ENCODE measurements around the gene R3HDML. TPM values are rescaled to one million over a fixed set of nuclear protein-coding genes. Genes with fewer than 3 reads are reported as not detected.

R3HDML gene
- total and polyA plus RNA-seq, 9 of the 15 experiments (the other 6 are each of a cell fraction or from before 2014, with no cell fraction given) = not detected

DNA sequence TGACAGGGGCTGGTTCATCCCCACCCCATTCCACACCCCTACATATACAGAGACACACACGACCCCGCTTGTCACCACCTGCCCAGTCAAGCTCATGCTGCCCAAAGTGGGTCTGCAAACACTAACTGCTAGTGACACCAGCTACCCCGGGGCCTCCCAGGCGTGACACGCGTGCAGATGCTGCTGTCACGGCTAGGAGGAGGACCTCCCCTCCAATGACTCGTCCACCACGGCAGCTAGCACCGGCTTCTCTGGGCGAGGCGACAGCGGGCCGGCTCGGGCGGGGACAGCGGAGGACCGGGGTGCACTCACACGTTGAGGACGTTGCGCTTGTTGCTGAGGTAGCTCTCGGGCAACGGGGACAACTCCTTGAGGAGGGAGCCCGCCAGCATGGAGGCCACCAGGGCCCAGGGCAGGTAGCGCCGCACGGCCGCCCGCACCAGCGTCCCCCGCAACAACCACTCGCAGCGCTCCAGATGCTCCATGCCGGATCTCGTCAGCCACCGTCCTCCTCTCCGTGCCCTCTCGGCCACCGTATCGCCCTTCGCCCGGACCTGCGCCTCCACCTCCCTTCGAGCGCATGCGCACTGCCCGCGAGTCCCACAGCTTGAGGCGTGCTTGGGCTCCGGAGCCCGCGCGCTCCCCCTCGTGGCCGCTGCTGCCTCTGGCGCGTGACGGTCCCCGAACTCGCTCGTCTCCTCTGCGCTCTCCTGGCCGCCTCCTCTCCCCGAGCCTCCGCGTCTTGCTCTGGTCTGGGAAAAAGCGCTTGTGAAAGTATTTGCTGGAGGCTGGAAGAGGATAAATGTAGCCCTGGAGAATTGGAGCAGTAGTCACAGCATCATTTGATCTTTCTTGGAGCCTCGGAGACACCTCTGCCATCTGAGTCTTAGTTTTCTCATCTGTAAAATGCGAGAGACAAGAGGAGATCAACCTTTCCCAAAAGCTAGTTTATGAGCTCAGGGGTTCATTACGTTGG lies 25.9 kb upstream of the R3HDML start, which contains the start of gene FITM2 (continued):
- TF ChIP-seq, protein P1, sequence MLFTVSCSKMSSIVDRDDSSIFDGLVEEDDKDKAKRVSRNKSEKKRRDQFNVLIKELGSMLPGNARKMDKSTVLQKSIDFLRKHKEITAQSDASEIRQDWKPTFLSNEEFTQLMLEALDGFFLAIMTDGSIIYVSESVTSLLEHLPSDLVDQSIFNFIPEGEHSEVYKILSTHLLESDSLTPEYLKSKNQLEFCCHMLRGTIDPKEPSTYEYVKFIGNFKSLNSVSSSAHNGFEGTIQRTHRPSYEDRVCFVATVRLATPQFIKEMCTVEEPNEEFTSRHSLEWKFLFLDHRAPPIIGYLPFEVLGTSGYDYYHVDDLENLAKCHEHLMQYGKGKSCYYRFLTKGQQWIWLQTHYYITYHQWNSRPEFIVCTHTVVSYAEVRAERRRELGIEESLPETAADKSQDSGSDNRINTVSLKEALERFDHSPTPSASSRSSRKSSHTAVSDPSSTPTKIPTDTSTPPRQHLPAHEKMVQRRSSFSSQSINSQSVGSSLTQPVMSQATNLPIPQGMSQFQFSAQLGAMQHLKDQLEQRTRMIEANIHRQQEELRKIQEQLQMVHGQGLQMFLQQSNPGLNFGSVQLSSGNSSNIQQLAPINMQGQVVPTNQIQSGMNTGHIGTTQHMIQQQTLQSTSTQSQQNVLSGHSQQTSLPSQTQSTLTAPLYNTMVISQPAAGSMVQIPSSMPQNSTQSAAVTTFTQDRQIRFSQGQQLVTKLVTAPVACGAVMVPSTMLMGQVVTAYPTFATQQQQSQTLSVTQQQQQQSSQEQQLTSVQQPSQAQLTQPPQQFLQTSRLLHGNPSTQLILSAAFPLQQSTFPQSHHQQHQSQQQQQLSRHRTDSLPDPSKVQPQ (CRISPR knock-in tag; IDR thresholded peaks at IDR 0.05; ENCODE audit: borderline replicate concordance) = no peak
- TF ChIP-seq NCOA6 (IDR thresholded peaks at IDR 0.05) = no peak
- no peak for TF ChIP-seq NR4A1 (CRISPR knock-in tag; IDR thresholded peaks at IDR 0.05)
- TF ChIP-seq NR4A1 (tag; IDR thresholded peaks at IDR 0.05) = no peak
- no peak for TF ChIP-seq CBX8 (IDR thresholded peaks at IDR 0.05; ENCODE audit: borderline replicate concordance, extremely low read depth, low read depth, low read length, poor library complexity, severe bottlenecking)
- TF ChIP-seq, protein P2, sequence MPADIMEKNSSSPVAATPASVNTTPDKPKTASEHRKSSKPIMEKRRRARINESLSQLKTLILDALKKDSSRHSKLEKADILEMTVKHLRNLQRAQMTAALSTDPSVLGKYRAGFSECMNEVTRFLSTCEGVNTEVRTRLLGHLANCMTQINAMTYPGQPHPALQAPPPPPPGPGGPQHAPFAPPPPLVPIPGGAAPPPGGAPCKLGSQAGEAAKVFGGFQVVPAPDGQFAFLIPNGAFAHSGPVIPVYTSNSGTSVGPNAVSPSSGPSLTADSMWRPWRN (IDR thresholded peaks at IDR 0.05; ENCODE audit: low read depth) = no peak
- TF ChIP-seq ZNF551 (CRISPR knock-in tag; IDR thresholded peaks at IDR 0.05) = no peak
- no peak; the same call in 1 of the 2 replicates for TF ChIP-seq ZNF274 (IDR thresholded peaks at IDR 0.05; ENCODE audit: borderline replicate concordance, low read depth, low read length)
- TF ChIP-seq POLR3G (IDR thresholded peaks at IDR 0.05; ENCODE audit: extremely low read depth, insufficient read length, insufficient replicate concordance) = no peak
- no peak for TF ChIP-seq BRF1 (IDR thresholded peaks at IDR 0.05; ENCODE audit: borderline replicate concordance, extremely low read depth, insufficient read length)
- TF ChIP-seq HOXB6 (CRISPR knock-in tag; IDR thresholded peaks at IDR 0.05; ENCODE audit: borderline replicate concordance) = no peak
- no peak for TF ChIP-seq ZNF143 (CRISPR knock-in tag; IDR thresholded peaks at IDR 0.05)
- TF ChIP-seq, protein P3, sequence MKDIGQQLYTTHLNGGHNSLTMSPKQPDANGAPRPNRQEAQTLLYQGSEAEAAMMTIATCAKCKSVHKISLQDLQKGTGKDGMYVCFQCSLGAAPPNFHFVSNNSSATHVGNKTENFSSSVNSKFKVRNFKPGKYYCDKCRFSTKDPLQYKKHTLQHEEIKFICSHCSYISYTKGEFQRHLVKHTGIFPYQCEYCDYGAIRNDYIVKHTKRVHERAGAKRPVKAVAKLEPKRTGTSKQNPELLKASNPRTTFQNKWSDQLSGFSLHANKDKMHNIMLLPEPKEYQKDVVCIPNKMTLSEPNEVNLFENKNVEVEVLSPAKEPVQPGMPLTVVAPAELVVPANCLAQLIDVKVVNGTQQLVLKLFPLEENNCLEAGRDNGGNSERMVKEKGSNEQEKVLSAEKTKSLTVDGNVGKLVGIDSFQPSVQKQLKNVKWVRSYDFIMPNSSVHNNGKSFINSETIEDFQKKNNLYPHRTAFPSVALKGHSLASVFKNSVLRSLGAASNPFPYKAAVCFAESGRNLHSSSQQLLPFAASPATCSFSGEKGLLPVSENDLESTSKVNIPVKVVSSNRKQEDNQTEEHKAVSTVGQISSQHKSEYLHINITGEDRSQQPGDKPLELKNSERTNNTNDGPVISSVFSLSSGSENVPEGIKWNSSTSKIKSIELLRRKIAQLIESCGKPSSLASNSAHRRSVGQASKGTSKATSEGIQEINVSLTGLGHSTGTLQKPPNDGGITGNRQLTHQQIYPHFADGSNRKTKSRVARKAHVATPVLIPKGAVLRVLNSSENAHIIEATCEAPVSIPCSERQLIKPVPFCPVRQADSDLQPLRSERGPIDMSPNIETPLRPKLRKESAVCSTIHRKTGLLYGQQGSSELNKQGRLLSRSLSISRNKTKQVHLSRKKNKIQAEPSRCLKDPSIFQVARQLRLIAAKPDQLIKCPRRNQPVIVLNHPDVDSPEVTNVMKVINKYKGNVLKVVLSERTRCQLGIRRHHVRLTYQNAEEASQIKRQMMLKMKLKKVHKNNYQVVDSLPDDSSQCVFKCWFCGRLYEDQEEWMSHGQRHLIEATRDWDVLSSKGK (CRISPR knock-in tag; IDR thresholded peaks at IDR 0.05) = no peak
- no peak for TF ChIP-seq CREBBP (IDR thresholded peaks at IDR 0.05; ENCODE audit: low read depth, low read length)
- TF ChIP-seq, protein P4, sequence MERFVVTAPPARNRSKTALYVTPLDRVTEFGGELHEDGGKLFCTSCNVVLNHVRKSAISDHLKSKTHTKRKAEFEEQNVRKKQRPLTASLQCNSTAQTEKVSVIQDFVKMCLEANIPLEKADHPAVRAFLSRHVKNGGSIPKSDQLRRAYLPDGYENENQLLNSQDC (CRISPR knock-in tag; IDR thresholded peaks at IDR 0.05) = no peak
- TF ChIP-seq, protein P5, sequence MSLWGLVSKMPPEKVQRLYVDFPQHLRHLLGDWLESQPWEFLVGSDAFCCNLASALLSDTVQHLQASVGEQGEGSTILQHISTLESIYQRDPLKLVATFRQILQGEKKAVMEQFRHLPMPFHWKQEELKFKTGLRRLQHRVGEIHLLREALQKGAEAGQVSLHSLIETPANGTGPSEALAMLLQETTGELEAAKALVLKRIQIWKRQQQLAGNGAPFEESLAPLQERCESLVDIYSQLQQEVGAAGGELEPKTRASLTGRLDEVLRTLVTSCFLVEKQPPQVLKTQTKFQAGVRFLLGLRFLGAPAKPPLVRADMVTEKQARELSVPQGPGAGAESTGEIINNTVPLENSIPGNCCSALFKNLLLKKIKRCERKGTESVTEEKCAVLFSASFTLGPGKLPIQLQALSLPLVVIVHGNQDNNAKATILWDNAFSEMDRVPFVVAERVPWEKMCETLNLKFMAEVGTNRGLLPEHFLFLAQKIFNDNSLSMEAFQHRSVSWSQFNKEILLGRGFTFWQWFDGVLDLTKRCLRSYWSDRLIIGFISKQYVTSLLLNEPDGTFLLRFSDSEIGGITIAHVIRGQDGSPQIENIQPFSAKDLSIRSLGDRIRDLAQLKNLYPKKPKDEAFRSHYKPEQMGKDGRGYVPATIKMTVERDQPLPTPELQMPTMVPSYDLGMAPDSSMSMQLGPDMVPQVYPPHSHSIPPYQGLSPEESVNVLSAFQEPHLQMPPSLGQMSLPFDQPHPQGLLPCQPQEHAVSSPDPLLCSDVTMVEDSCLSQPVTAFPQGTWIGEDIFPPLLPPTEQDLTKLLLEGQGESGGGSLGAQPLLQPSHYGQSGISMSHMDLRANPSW (CRISPR knock-in tag; IDR thresholded peaks at IDR 0.05) = no peak

Data from K562 (cell line).